VCaP (cell line): ENCODE measurements around the gene EIF2D.

Experiments
- H3K27ac ChIP-seq: fragments of 450-650 bp; 2 replicates; pipeline ENCODE4 v1.5.1; 2017
- TF ChIP-seq, protein P1 (sequence below): fragments of 450-650 bp; conservative IDR thresholded peaks from 2 replicates; pipeline ENCODE4 v1.5.1; 2017; ENCODE audit warnings: mild to moderate bottlenecking, moderate library complexity

Gene EIF2D

DNA sequence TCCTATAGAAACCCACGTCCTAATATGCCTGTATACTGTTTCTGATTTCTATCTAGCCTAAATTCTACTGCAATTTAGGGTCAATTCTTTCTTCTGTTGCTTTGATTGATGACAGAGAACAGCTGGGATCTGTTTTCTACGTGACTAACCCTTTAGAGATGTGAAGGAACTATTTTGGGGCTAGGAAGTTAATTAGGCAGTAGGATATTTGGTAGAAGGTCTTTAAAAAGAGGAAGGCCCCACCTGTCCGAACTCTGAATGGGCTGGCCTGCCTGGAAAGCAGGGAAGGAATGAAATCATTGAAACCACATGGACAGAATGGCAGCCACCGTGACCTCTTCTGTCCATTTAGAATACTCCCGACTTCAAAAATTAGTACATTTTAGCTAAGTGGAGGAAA lies 21.0 kb downstream of the EIF2D start:
- TF ChIP-seq, protein P1, sequence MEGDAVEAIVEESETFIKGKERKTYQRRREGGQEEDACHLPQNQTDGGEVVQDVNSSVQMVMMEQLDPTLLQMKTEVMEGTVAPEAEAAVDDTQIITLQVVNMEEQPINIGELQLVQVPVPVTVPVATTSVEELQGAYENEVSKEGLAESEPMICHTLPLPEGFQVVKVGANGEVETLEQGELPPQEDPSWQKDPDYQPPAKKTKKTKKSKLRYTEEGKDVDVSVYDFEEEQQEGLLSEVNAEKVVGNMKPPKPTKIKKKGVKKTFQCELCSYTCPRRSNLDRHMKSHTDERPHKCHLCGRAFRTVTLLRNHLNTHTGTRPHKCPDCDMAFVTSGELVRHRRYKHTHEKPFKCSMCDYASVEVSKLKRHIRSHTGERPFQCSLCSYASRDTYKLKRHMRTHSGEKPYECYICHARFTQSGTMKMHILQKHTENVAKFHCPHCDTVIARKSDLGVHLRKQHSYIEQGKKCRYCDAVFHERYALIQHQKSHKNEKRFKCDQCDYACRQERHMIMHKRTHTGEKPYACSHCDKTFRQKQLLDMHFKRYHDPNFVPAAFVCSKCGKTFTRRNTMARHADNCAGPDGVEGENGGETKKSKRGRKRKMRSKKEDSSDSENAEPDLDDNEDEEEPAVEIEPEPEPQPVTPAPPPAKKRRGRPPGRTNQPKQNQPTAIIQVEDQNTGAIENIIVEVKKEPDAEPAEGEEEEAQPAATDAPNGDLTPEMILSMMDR: no peak
- H3K27ac ChIP-seq: no peak overlapping the region

DNA sequence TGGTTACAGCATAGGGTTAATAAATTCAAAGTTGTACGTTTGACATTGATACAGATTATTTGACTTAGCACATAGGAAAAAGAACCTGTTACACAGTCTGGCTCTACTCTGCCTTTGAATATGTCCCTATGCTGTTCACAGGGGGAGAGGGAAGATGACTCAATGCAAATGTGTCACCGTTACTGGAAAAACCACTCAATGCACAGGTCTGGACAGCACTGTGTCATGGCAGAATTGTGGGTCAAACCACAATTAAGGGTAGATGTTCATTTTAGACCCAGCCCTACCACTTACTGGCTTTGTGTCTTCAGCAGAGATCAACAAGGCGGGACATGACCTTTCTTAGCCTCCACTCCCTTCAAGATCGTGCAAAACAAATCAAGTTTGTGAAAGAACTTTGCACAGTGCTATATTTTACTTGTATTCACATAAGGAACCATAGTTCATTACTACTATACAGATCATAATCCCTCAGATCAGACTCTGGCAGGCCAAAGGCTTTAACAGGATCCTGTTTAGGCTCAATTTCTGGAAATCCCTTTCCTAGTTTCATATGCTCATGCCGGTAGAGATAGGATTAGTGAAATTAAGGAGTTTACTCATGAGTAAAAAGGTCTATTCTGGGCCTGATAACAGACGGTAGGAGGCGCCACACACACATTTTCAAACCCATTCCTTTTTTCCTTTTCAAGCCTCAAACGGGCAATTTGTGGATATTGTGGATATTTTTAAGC lies 22.1 kb downstream of the EIF2D start:
- H3K27ac ChIP-seq: no peak overlapping the region; the same call in 1 of the 2 replicates
- TF ChIP-seq, protein P1: no peak

DNA sequence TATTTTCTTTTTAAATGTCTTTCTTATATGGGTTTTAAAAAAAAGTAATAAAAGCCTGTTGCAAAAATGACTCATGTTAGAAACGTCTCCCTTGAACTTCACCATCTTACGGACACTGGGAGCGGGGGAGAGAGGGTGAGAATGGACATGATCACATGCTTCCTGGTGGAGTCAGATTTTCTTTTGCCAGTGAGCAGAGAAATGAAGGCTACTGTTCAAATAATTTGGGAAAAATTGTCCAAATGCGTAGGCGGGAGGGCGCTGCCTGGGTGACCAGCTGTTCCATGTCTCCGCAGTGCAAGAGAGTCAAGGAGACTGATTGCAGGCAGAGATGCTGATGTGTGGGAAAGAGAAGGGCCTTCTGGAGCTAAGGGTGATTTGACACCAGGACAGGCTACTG lies 23.1 kb downstream of the EIF2D start:
- TF ChIP-seq, protein P1: no peak
- peak overlapping the region; percentile 92 for H3K27ac ChIP-seq

DNA sequence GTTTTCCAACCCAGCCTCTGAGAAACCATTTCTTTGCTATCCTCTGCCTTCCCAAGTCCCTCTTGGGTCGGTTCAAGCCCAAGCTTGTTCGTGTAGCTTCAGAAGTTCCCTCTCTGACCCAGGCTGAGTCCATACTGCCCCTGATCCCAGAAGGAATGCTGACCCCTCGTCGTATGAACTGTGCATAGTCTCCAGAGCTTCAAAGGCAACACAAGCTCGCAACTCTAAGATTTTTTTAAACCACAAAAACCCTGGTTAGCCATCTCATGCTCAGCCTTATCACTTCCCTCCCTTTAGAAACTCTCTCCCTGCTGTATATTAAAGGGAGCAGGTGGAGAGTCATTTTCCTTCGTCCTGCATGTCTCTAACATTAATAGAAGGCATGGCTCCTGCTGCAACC lies 23.8 kb downstream of the EIF2D start:
- TF ChIP-seq, protein P1: no peak
- peak overlapping the region; percentile 92 for H3K27ac ChIP-seq

DNA sequence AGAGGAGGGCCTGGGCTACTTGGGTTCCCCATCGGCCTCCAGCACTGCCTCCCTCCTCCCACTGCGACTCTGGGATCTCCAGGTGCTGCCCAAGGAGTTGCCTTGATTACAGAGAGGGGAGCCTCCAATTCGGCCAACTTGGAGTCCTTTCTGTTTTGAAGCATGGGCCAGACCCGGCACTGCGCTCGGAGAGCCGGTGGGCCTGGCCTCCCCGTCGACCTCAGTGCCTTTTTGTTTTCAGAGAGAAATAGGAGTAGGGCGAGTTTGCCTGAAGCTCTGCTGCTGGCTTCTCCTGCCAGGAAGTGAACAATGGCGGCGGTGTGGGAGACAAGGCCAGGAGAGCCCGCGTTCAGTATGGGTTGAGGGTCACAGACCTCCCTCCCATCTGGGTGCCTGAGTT lies 24.4 kb downstream of the EIF2D start:
- H3K27ac ChIP-seq: peak overlapping the region; percentile 92
- TF ChIP-seq, protein P1: no peak

DNA sequence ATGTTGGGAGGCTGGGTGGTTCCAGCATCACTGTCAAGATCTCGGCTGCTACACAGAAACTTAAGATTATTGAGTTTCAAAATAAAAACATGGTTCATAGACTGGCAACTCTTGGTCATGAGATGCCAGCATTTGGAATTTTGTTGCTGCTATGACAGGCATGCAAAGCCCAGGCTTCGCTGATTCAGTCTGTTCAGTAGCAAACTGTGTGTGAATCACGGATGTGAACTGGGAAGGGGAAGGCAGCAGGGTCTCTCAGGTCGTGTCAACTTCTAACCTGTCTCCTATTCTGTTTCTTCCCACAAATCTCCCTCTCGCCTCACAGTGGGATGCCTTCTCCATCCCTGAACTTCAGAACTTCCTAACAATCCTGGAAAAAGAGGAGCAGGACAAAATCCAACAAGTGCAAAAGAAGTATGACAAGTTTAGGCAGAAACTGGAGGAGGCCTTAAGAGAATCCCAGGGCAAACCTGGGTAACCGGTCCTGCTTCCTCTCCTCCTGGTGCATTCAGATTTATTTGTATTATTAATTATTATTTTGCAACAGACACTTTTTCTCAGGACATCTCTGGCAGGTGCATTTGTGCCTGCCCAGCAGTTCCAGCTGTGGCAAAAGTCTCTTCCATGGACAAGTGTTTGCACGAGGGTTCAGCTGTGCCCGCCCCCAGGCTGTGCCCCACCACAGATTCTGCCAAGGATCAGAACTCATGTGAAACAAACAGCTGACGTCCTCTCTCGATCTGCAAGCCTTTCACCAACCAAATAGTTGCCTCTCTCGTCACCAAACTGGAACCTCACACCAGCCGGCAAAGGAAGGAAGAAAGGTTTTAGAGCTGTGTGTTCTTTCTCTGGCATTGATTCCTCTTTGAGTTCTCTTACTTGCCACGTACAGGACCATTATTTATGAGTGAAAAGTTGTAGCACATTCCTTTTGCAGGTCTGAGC lies 25.5 kb downstream of the EIF2D start:
- TF ChIP-seq, protein P1: no peak
- H3K27ac ChIP-seq: peak overlapping the region; percentile 92

DNA sequence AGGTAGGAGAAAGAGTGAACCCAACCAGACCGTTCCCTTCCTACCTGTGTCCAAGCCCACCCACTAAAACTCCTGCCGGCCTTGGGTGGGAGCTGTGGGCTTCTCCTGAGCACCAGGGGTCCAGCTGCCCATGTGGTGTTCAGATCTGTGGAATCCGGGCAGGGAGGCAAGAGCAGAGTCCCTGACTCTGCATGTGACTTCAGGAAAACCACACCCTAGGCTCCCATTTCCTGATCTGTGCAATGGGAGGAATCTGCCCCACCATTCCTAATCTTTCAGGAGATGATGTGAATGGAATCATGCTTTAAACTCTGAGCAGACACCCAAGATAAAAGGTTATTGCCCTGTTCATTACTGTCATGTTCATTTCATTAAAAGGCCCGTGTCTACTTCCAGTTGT lies 27.6 kb downstream of the EIF2D start:
- TF ChIP-seq, protein P1: no peak
- H3K27ac ChIP-seq: peak overlapping the region; percentile 92
